HL-60 (cell line): ENCODE results near the gene SIVA1.

Experiments used
- CTCF ChIP-seq: IDR thresholded peaks from one replicate; pipeline ENCODE4 v1.5.1; 2011; ENCODE audit warnings: low read length, control low read depth, inconsistent platforms; ENCODE audit not compliant: insufficient read depth
- POLR2AphosphoS5 ChIP-seq: IDR thresholded peaks from 2 replicates; pipeline ENCODE4 v1.6.1; 2012; ENCODE audit warnings: low read depth
- REST ChIP-seq: IDR thresholded peaks from 2 replicates; pipeline ENCODE4 v1.6.1; 2012; ENCODE audit warnings: low read depth; ENCODE audit not compliant: insufficient replicate concordance
- SPI1 ChIP-seq: IDR thresholded peaks from 2 replicates; pipeline ENCODE4 v1.6.1; 2012; ENCODE audit warnings: low read depth, mild to moderate bottlenecking, borderline replicate concordance

- TF ChIP-seq CTCF: no peak
- no peak for TF ChIP-seq REST
- TF ChIP-seq POLR2AphosphoS5: no peak
- TF ChIP-seq SPI1: no peak
Observed at GRCh38 chr14:104719343-104719742, 33.6 kb upstream of the SIVA1 start.
